Stimulated activated CD4-positive, alpha-beta T cell treated with anti-CD3 and anti-CD28 coated beads, Interleukin-12 subunit alpha, Interleukin-12 subunit beta, amount 100 ng/mL, for 48 hours (primary cell): Measurements from ENCODE around the gene DCAF17.
"Not testable (repeated sequence)": the region's sequence is repeated elsewhere in the genome, so short reads cannot be mapped to it uniquely, and the experiment has no call there.

Experiments
- DNase-seq, 3 donors: peaks; one replicate each; pipeline ENCODE4 v3.0.0-alpha.2; 2020; ENCODE audit warnings: low read depth in 2 of 3, low spot score in 1 of 3

DCAF17 gene

GRCh38 chr2:171452773-171453172 is 18.7 kb downstream of the DCAF17 start:
- DNase-seq, result no peak

GRCh38 chr2:171459498-171459897 is 25.5 kb downstream of the DCAF17 start:
- DNase-seq, result no peak

- DNase-seq, result no peak
These were observed 26.5 kb downstream of the DCAF17 start for GRCh38 chr2:171460537-171460936.

- no peak for DNase-seq
These were observed 35.1 kb downstream of the DCAF17 start for GRCh38 chr2:171469176-171469575.

GRCh38 chr2:171470129-171470528 is 36.1 kb downstream of the DCAF17 start:
- DNase-seq, result no peak

- no peak for DNase-seq
These were observed 42.0 kb downstream of the DCAF17 start for GRCh38 chr2:171475979-171476378.

GRCh38 chr2:171478345-171478744 is 44.3 kb downstream of the DCAF17 start:
- DNase-seq, result no peak

GRCh38 chr2:171479154-171479814 is 45.3 kb downstream of the DCAF17 start:
- no peak for DNase-seq

- DNase-seq, result no peak
These were observed 46.9 kb downstream of the DCAF17 start for GRCh38 chr2:171480908-171481307.

GRCh38 chr2:171482308-171482707 is 48.3 kb downstream of the DCAF17 start:
- no peak for DNase-seq

- no peak for DNase-seq
These were observed 48.9 kb downstream of the DCAF17 start for GRCh38 chr2:171482877-171483276.

GRCh38 chr2:171483793-171484192 is 49.8 kb downstream of the DCAF17 start:
- no peak for DNase-seq

GRCh38 chr2:171485116-171485515 is 51.1 kb downstream of the DCAF17 start:
- DNase-seq, result no peak

- DNase-seq, result no peak
These were observed 53.2 kb downstream of the DCAF17 start for GRCh38 chr2:171487201-171487600.

GRCh38 chr2:171487803-171488259 is 53.8 kb downstream of the DCAF17 start:
- no peak for DNase-seq

- no peak for DNase-seq
These were observed 56.6 kb downstream of the DCAF17 start for GRCh38 chr2:171490577-171490976.

GRCh38 chr2:171491292-171491691 is 57.3 kb downstream of the DCAF17 start:
- DNase-seq, result no peak

- DNase-seq, result no peak
These were observed 58.6 kb downstream of the DCAF17 start for GRCh38 chr2:171492664-171493063.

GRCh38 chr2:171497664-171498063 is 63.6 kb downstream of the DCAF17 start:
- not testable (repeated sequence) for DNase-seq

- DNase-seq, result no peak
These were observed 71.3 kb downstream of the DCAF17 start for GRCh38 chr2:171505374-171505773.

- no peak for DNase-seq
These were observed 76.1 kb downstream of the DCAF17 start for GRCh38 chr2:171509945-171510731.

GRCh38 chr2:171512014-171512413 is 78.0 kb downstream of the DCAF17 start:
- no peak for DNase-seq
